ENCODE data around the gene NEU3. TPM values are rescaled to one million over a fixed set of nuclear protein-coding genes. Genes with fewer than 3 reads are reported as not detected.

NEU3 gene
- total and polyA plus RNA-seq, 2 of the 13 experiments (the other 11 are each of a cell fraction or from before 2014, with no cell fraction given) = 6.3 to 15.3 TPM

GRCh38 chr11:75028724-75029123, 40.0 kb downstream of the NEU3 start:
- no peak for FAIRE-seq
- WGBS (ENCODE audit: low lambda C conversion rate) = 21% methylated on average over 2 of the region's 2 CpGs

More at GRCh38 chr11:75028724-75029123, 40.0 kb downstream of the NEU3 start:
- Histone ChIP-seq H3K36me3 (replicated peaks in 1 of 2; ENCODE audit: control insufficient read depth in 1 of 2, insufficient read depth in 2 of 2, low read length in 2 of 2) (no peaks in the 10 kb centered on the region), H2AFZ (ENCODE audit: low read length) (no peak overlapping the region), H3K4me2 (ENCODE audit: low read depth, low read length) (no peak overlapping the region), H3K27ac (ENCODE audit: extremely low read length, insufficient read depth, low read length) (no peak overlapping the region), H3K9me3 (ENCODE audit: low read length) (no peaks in the 10 kb centered on the region), H3K4me1 (ENCODE audit: insufficient read depth, low read length) (peaks cover 11% of the 10 kb centered on the region), H3K9ac (ENCODE audit: insufficient read depth, low read depth, low read length) (no peak overlapping the region), H4K20me1 (ENCODE audit: insufficient read depth, low read length) (no peaks in the 10 kb centered on the region), H3K4me3 (replicated peaks in 1 of 3; ENCODE audit: insufficient read depth in 1 of 3, low read depth in 2 of 3, low read length in 3 of 3) (no peak overlapping the region), H3K27me3 (ENCODE audit: control insufficient read depth in 1 of 2, insufficient read depth in 2 of 2, low read length in 2 of 2) (peaks cover 0 to 8% of the 10 kb centered on the region in 2 experiments; a peak in 2 of 5 replicates), H3K79me2 (ENCODE audit: insufficient read depth, low read length) (no peaks in the 10 kb centered on the region)
- no peak for DNase-seq (ENCODE audit: low spot score)
- POLR2A ChIA-PET = no interaction called here
- no peak for ATAC-seq
- no TSS peak for BruUV-seq (replicated peaks)
- intact Hi-C loops (cut with micrococcal nuclease; ENCODE audit: unreplicated experiment) = no loop called here
- in situ Hi-C loops (cut with HindIII; ENCODE audit: extremely low pct_ligation_motif_present, low pct_unique_long_range_greater_than_20kb) = no loop called here
- CTCF ChIA-PET (ENCODE audit: low intra/inter-chr PET ratio, low total read pairs) = no interaction called here
- no peak for TF ChIP-seq CHD2 (IDR thresholded peaks at IDR 0.05; ENCODE audit: low read depth, low read length)
- no peak for TF ChIP-seq SETDB1 (CRISPR knock-in tag; IDR thresholded peaks at IDR 0.05; ENCODE audit: borderline replicate concordance)
- no peak for TF ChIP-seq ZNF501 (CRISPR knock-in tag; IDR thresholded peaks at IDR 0.05)
- TF ChIP-seq YEATS2 (CRISPR knock-in tag; IDR thresholded peaks at IDR 0.05; ENCODE audit: borderline replicate concordance) = no peak
- TF ChIP-seq ZNF3 (CRISPR knock-in tag; IDR thresholded peaks at IDR 0.05) = no peak
- TF ChIP-seq PREB (CRISPR knock-in tag; IDR thresholded peaks at IDR 0.05) = no peak
- no peak for TF ChIP-seq FOXO4 (CRISPR knock-in tag; conservative IDR thresholded peaks at IDR 0.05)
- no peak for TF ChIP-seq IKZF4 (CRISPR knock-in tag; IDR thresholded peaks at IDR 0.05; ENCODE audit: borderline replicate concordance, low read depth, not compliant biosample characterization)
- no peak for TF ChIP-seq EEA1 (CRISPR knock-in tag; IDR thresholded peaks at IDR 0.05; ENCODE audit: borderline replicate concordance)
- no peak for TF ChIP-seq CHCHD3 (CRISPR knock-in tag; IDR thresholded peaks at IDR 0.05)
